ENCODE data around the gene GSDMA. TPM values are rescaled to one million over a fixed set of nuclear protein-coding genes. Genes with fewer than 3 reads are reported as not detected.

Gene GSDMA
- total and polyA plus RNA-seq, 9 of the 15 experiments (the other 6 are each of a cell fraction or from before 2014, with no cell fraction given), result 0.04 to 0.13 (median 0.07) TPM; not detected in 2

DNA sequence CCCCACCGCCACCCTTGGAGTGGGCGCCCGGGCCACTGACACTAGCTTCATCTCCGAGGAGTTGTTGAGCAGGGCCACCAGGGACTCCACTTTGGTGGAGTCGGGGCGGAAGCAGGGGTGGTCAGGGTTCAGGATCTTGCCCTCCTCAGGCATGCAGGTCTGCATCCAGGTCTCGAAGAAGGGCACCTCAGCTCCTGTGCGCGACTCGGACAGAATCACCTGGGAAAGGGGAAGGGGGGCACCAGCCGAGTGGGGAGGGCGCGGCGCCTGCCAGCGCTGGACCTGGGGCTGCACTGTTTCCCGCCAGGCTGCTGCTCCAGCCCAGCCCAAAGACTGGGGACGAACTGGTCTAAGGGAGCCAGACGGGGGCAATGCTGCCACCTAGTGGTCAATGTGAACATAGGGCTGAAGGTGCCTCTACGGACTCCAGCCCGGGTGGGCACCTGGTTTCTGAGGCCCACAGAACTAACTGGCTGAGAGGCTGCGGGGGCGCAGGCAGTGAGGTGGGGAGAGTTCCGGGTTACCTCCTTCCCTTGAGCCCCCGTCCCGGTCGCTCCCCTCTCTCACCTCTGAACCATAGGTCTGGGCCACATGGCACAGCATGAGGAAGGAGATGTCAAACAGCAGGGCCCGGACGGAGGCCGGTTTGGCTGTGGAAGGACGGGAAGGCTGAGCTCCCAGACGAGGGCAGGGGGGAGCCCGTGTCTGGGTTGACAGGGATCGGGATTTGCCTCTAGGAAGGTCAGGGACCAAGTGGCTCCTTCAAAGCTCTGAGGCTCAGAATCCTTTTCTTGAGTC lies 64.2 kb downstream of the GSDMA start (continued):
- no peak for TF ChIP-seq MNT (conservative IDR thresholded peaks at IDR 0.05)
- no peak for TF ChIP-seq ZNF239 (CRISPR knock-in tag; IDR thresholded peaks at IDR 0.05)
- TF ChIP-seq UBTF (IDR thresholded peaks at IDR 0.05; ENCODE audit: borderline replicate concordance in 1 of 2, low read depth in 2 of 2, low read length in 2 of 2), result 0 out of 4 replicates have a peak, but pooled peaks of 1 of the 2 experiments have one; percentile 32
- no peak for TF ChIP-seq NUFIP1 (IDR thresholded peaks at IDR 0.05; ENCODE audit: partially characterized antibody)
- TF ChIP-seq, protein P1, sequence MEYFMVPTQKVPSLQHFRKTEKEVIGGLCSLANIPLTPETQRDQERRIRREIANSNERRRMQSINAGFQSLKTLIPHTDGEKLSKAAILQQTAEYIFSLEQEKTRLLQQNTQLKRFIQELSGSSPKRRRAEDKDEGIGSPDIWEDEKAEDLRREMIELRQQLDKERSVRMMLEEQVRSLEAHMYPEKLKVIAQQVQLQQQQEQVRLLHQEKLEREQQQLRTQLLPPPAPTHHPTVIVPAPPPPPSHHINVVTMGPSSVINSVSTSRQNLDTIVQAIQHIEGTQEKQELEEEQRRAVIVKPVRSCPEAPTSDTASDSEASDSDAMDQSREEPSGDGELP (CRISPR knock-in tag; IDR thresholded peaks at IDR 0.05; ENCODE audit: borderline replicate concordance), result peak; percentile 52; the same call in 1 of the 2 replicates
- TF ChIP-seq, protein P2, sequence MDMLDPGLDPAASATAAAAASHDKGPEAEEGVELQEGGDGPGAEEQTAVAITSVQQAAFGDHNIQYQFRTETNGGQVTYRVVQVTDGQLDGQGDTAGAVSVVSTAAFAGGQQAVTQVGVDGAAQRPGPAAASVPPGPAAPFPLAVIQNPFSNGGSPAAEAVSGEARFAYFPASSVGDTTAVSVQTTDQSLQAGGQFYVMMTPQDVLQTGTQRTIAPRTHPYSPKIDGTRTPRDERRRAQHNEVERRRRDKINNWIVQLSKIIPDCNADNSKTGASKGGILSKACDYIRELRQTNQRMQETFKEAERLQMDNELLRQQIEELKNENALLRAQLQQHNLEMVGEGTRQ (CRISPR knock-in tag; IDR thresholded peaks at IDR 0.05), result no peak
- no peak for TF ChIP-seq RBBP5 (IDR thresholded peaks at IDR 0.05; ENCODE audit: borderline replicate concordance, insufficient read depth, low read length, poor library complexity, severe bottlenecking)
- no peak for TF ChIP-seq SMAD4 (CRISPR knock-in tag; conservative IDR thresholded peaks at IDR 0.05)
- no peak for TF ChIP-seq GTF2A2 (tag; IDR thresholded peaks at IDR 0.05)
- TF ChIP-seq ZC3H8 (IDR thresholded peaks at IDR 0.05), result no peak
- TF ChIP-seq HMGN3 (IDR thresholded peaks at IDR 0.05; ENCODE audit: borderline replicate concordance, extremely low read depth, insufficient read length, low read depth, low read length), result no peak
- TF ChIP-seq MTA3 (IDR thresholded peaks at IDR 0.05; ENCODE audit: borderline replicate concordance), result peak; percentile 18; the same call in 1 of the 2 replicates
- TF ChIP-seq FOXJ2 (tag; IDR thresholded peaks at IDR 0.05), result no peak
- peak in 1 of 2 experiments; percentile 56 for TF ChIP-seq E2F6 (IDR thresholded peaks at IDR 0.05; ENCODE audit: borderline replicate concordance in 1 of 2, extremely low read depth in 1 of 2, insufficient read depth in 1 of 2, insufficient read length in 1 of 2, low read depth in 1 of 2, low read length in 1 of 2, poor library complexity in 1 of 2, severe bottlenecking in 1 of 2)
- no peak for TF ChIP-seq ETS2 (tag; IDR thresholded peaks at IDR 0.05; ENCODE audit: borderline replicate concordance, poor library complexity, severe bottlenecking)
- TF ChIP-seq, protein P3, sequence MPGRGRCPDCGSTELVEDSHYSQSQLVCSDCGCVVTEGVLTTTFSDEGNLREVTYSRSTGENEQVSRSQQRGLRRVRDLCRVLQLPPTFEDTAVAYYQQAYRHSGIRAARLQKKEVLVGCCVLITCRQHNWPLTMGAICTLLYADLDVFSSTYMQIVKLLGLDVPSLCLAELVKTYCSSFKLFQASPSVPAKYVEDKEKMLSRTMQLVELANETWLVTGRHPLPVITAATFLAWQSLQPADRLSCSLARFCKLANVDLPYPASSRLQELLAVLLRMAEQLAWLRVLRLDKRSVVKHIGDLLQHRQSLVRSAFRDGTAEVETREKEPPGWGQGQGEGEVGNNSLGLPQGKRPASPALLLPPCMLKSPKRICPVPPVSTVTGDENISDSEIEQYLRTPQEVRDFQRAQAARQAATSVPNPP (IDR thresholded peaks at IDR 0.05; ENCODE audit: borderline replicate concordance, insufficient read depth, insufficient read length), result no peak

All from K562 (cell line).